ENCODE data around the gene PPIE. TPM values are rescaled to one million over a fixed set of nuclear protein-coding genes. Genes with fewer than 3 reads are reported as not detected.

Gene PPIE
- polyA plus RNA-seq, 1 donor (not counting 4 experiments of a cell fraction or from before 2014, with no cell fraction given) = 60.6 TPM

DNA sequence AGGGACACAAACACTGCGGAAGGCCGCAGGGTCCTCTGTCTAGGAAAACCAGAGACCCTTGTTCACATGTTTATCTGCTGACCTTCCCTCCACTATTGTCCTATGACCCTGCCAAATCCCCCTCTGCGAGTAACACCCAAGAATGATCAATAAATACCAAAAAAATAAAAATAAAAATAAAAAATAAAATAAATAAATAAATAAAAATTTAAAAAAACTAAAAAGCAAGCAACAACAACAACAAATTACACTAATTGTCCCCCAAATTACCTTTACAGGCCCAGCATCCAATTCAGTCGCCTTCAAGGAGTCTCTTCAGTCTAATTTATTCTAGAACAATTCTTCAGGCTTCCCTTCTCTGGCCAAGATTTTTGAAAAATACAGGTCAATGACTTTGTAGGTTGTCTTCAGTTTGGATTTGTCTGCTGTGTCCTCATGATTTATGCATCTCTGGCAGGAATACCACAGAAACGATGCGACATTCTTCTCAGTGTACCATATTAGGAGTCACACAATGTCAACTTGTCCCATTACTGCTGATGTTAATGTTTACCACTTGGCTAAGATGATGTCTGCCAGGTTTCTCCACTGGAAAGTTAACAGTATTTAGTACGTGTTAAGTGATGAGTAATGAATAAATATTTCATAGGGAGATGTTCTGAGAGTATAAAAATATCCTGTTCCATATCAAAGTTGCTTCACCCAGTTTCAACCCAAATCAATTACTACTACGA lies 70.3 kb downstream of the PPIE start:
- dilution Hi-C loops (cut with MboI; ENCODE audit: extremely low pct_ligation_motif_present, low sequenced_read_pairs) = no loop called here
- no peaks in the 10 kb centered on the region for H3K79me2 ChIP-seq (ENCODE audit: control insufficient read depth, insufficient read depth, low read length)
- no peak overlapping the region for H3K9ac ChIP-seq (ENCODE audit: control insufficient read depth, extremely low read depth, insufficient read depth, low read length)
- FAIRE-seq (no peak), DNase-seq (ENCODE audit: low read depth, low spot score) (no peak)
- TF ChIP-seq EZH2 (IDR thresholded peaks at IDR 0.05; ENCODE audit: low read length) = no peak
- TF ChIP-seq CTCF (optimal IDR thresholded peaks at IDR 0.05 in 1 of 3, IDR thresholded peaks at IDR 0.05 in 1 of 3, conservative IDR thresholded peaks at IDR 0.05 in 1 of 3; ENCODE audit: extremely low read depth in 1 of 3, insufficient read depth in 2 of 3, low read length in 3 of 3) = no peak
- H4K20me1 ChIP-seq (ENCODE audit: control insufficient read depth, extremely low read depth, insufficient read depth, low read length) = no peaks in the 10 kb centered on the region
- H3K4me3 ChIP-seq (ENCODE audit: control insufficient read depth in 2 of 3, extremely low read depth in 1 of 3, insufficient read depth in 2 of 3, low read depth in 1 of 3, low read length in 3 of 3) = no peak overlapping the region
- no peak overlapping the region for H3K4me2 ChIP-seq (ENCODE audit: control insufficient read depth, extremely low read depth, insufficient read depth, low read depth, low read length)
- no peaks in the 10 kb centered on the region for H3K4me1 ChIP-seq (ENCODE audit: control insufficient read depth, extremely low read depth, insufficient read depth, low read length)
- no peaks in the 10 kb centered on the region for H3K36me3 ChIP-seq (ENCODE audit: control insufficient read depth in 2 of 2, extremely low read depth in 1 of 2, insufficient read depth in 2 of 2, low read length in 2 of 2)
- no peaks in the 10 kb centered on the region for H3K9me3 ChIP-seq (ENCODE audit: control insufficient read depth, low read depth, low read length)
- H2AFZ ChIP-seq (ENCODE audit: control insufficient read depth, low read length) = no peak overlapping the region
- H3K9me1 ChIP-seq (ENCODE audit: control insufficient read depth, extremely low read depth, insufficient read depth, low read length) = no peaks in the 10 kb centered on the region
- no peak overlapping the region for H3K27ac ChIP-seq (ENCODE audit: control insufficient read depth, insufficient read depth, low read length)
- H3K27me3 ChIP-seq (ENCODE audit: control insufficient read depth, extremely low read depth, insufficient read depth, low read length) = no peaks in the 10 kb centered on the region

DNA sequence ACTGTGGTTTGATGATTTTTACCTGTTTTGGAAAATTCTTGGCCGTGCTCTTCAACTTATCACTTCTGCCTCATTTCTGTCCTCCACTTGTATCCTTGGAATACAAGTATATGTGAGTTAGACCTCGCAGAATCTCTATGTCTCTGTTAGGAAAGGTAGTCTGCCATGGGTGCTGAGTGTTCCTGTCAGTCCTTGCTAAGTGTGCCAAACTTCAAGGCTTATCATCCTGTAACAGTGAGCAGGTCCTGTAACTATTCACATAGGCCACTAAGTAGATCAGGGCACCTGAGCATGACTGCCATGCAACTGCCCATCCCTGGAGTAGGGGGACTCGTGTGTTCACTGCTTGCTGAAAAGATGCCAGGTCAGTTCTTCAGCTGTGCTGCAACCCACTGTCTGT lies 74.2 kb downstream of the PPIE start:
- Histone ChIP-seq H3K9me1 (ENCODE audit: control insufficient read depth, extremely low read depth, insufficient read depth, low read length) (no peaks in the 10 kb centered on the region), H3K9me3 (ENCODE audit: control insufficient read depth, low read depth, low read length) (no peaks in the 10 kb centered on the region), H3K4me1 (ENCODE audit: control insufficient read depth, extremely low read depth, insufficient read depth, low read length) (peaks cover 8% of the 10 kb centered on the region), H3K79me2 (ENCODE audit: control insufficient read depth, insufficient read depth, low read length) (no peaks in the 10 kb centered on the region), H3K36me3 (ENCODE audit: control insufficient read depth in 2 of 2, extremely low read depth in 1 of 2, insufficient read depth in 2 of 2, low read length in 2 of 2) (no peaks in the 10 kb centered on the region), H3K4me3 (ENCODE audit: control insufficient read depth in 2 of 3, extremely low read depth in 1 of 3, insufficient read depth in 2 of 3, low read depth in 1 of 3, low read length in 3 of 3) (no peak overlapping the region), H3K9ac (ENCODE audit: control insufficient read depth, extremely low read depth, insufficient read depth, low read length) (no peak overlapping the region), H3K4me2 (ENCODE audit: control insufficient read depth, extremely low read depth, insufficient read depth, low read depth, low read length) (no peak overlapping the region), H3K27ac (ENCODE audit: control insufficient read depth, insufficient read depth, low read length) (no peak overlapping the region), H2AFZ (ENCODE audit: control insufficient read depth, low read length) (no peak overlapping the region), H4K20me1 (ENCODE audit: control insufficient read depth, extremely low read depth, insufficient read depth, low read length) (no peaks in the 10 kb centered on the region), H3K27me3 (ENCODE audit: control insufficient read depth, extremely low read depth, insufficient read depth, low read length) (no peaks in the 10 kb centered on the region)
- dilution Hi-C loops (cut with MboI; ENCODE audit: extremely low pct_ligation_motif_present, low sequenced_read_pairs) = no loop called here
- TF ChIP-seq EZH2 (IDR thresholded peaks at IDR 0.05; ENCODE audit: low read length) = no peak
- TF ChIP-seq CTCF (optimal IDR thresholded peaks at IDR 0.05 in 1 of 3, IDR thresholded peaks at IDR 0.05 in 1 of 3, conservative IDR thresholded peaks at IDR 0.05 in 1 of 3; ENCODE audit: extremely low read depth in 1 of 3, insufficient read depth in 2 of 3, low read length in 3 of 3) = no peak
- FAIRE-seq = no peak
- DNase-seq (ENCODE audit: low read depth, low spot score) = no peak

Small RNA genes within 50 kb of the gene (small RNA-seq; reads per million reads assigned to genes)
- gene AL033527.1 (ENCODE audit: insufficient read length in 3 of 3, low read depth in 3 of 3, low replicate concordance in 1 of 3) (0 reads per million in 3 experiments), gene RNU7-121P (ENCODE audit: insufficient read length in 3 of 3, low read depth in 3 of 3, low replicate concordance in 1 of 3) (0 reads per million in 3 experiments)

Other genes with a start within 250 kb of the PPIE start
- gene BMP8A, start 247.2 kb upstream of the PPIE start, polyA plus RNA-seq = not detected in 3 replicates
- gene PABPC4, start 162.1 kb upstream of the PPIE start, polyA plus RNA-seq = 85.2 to 135 TPM (median 94.4 TPM) in 3 replicates
- not detected in 3 replicates for gene HEYL, start 99.2 kb upstream of the PPIE start, polyA plus RNA-seq
- gene NT5C1A, start 66.8 kb upstream of the PPIE start, polyA plus RNA-seq = not detected in 3 replicates
- not detected in 3 replicates for gene HPCAL4, start 47.4 kb upstream of the PPIE start, polyA plus RNA-seq
- 0.08 TPM in 1 of 3 replicates, not detected in the others for gene OXCT2, start 32.5 kb downstream of the PPIE start, polyA plus RNA-seq
- gene BMP8B, start 50.0 kb downstream of the PPIE start, polyA plus RNA-seq = 0.03 to 0.04 TPM in 2 of 3 replicates, not detected in the other
- gene TRIT1, start 144.6 kb downstream of the PPIE start, polyA plus RNA-seq = 19.6 to 27.0 TPM (median 21.2 TPM) in 3 replicates
- gene MYCL, start 163.0 kb downstream of the PPIE start, polyA plus RNA-seq = 5.1 to 7.7 TPM (median 5.4 TPM) in 3 replicates
- 50.1 to 62.5 TPM (median 57.0 TPM) in 3 replicates for gene MFSD2A, start 216.3 kb downstream of the PPIE start, polyA plus RNA-seq